Bronchial epithelial cell (primary cell): Measurements from ENCODE around the gene DERL2. TPM values are rescaled to one million over a fixed set of nuclear protein-coding genes. Genes with fewer than 3 reads are reported as not detected.

ENCODE experiments used
- DNase-seq: peaks from one replicate; pipeline ENCODE4 v3.0.0-alpha.2; 2010; ENCODE audit warnings: low read depth
- FAIRE-seq: peaks from 2 replicates; lab custom pipeline; 2011; peaks lifted over from hg19 to GRCh38; lab: Jason Lieb, UNC
- H3K27me3 ChIP-seq: 2 replicates; pipeline ENCODE4 v1.5.1; 2011; ENCODE audit warnings: low read length; ENCODE audit not compliant: control insufficient read depth, insufficient read depth
- H3K36me3 ChIP-seq: 2 replicates; pipeline ENCODE4 v1.5.1; 2011; ENCODE audit warnings: low read length; ENCODE audit not compliant: control insufficient read depth, insufficient read depth
- H3K4me3 ChIP-seq: 2 replicates; pipeline ENCODE4 v1.5.1; 2011; ENCODE audit warnings: mild to moderate bottlenecking, low read depth, low read length, control low read depth
- total RNA-seq: library from RNA; depleted of rRNA; stranded (reverse); fragments of >200 nt; gene quantifications from 2 replicates; pipeline ENCODE4 v1.2.1, GENCODE V29; 2014
- TF ChIP-seq, protein P1 (sequence below): IDR thresholded peaks from 2 replicates; pipeline ENCODE4 v1.5.1; 2011; ENCODE audit warnings: mild to moderate bottlenecking, moderate library complexity, low read length, control low read depth, inconsistent platforms; ENCODE audit not compliant: insufficient read depth, severe bottlenecking

The DERL2 gene
- total RNA-seq, 1 donor from 2014 or later = 35.0 TPM

DNA sequence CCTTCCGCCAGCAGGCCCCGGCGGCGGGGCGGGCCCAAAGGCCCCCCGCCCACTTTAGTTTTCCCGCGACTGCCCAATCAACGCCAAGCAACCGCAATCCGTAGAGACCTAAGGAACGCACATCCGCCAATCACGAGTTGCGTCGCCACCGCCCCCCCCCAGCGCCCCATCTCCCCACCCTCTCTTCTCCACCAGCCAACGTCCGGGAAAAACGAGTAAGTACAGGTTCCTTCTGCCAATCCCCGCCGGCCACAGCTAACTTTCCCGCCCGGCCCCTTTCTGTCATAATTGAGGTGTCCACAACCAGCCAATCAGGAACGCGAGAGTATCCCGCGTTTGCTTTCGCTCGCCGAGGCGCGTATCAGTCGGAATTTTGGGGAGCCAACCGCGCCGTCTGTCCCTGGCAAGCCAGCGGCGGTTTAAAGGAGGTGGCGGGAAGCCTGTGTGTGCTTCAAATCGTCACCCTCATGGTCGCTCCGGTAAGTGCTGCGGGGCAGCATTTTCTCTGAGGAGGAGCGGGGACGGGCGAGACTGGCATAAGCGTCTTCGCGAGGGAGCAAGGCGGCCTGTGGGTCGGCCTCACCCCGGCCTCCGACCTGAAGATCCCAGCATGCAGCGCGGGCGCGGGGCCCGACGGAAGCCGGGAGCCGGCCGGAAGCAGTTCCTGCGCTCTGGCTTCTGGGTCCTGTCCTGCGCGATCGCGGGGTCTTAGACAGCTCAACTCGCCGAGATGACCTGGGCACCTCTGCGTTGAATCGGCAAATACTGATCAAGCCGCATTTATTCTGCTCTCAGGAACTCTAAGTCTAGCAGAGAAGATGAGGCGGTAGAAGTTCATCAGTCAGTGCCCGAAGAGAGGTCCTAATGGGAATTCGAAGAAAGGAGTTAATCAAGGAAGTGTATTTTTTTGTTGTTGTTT lies 487 bp upstream of the DERL2 start, which contains the start of gene MIS12:
Gene MIS12 (plus strand): TSS at position 361 of the 919 bp plus-strand sequence. CDS start 2,297 bp downstream, outside the sequence.
- DNase-seq (peak; percentile 93), FAIRE-seq (no peak)
- Histone ChIP-seq H3K4me3 (peak within 1 kb of the TSS; percentile 88), H3K27me3 (no peaks in the 10 kb centered on the region), H3K36me3 (peaks cover 5% of the 10 kb centered on the region)
- TF ChIP-seq, protein P1, sequence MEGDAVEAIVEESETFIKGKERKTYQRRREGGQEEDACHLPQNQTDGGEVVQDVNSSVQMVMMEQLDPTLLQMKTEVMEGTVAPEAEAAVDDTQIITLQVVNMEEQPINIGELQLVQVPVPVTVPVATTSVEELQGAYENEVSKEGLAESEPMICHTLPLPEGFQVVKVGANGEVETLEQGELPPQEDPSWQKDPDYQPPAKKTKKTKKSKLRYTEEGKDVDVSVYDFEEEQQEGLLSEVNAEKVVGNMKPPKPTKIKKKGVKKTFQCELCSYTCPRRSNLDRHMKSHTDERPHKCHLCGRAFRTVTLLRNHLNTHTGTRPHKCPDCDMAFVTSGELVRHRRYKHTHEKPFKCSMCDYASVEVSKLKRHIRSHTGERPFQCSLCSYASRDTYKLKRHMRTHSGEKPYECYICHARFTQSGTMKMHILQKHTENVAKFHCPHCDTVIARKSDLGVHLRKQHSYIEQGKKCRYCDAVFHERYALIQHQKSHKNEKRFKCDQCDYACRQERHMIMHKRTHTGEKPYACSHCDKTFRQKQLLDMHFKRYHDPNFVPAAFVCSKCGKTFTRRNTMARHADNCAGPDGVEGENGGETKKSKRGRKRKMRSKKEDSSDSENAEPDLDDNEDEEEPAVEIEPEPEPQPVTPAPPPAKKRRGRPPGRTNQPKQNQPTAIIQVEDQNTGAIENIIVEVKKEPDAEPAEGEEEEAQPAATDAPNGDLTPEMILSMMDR = no peak

DNA sequence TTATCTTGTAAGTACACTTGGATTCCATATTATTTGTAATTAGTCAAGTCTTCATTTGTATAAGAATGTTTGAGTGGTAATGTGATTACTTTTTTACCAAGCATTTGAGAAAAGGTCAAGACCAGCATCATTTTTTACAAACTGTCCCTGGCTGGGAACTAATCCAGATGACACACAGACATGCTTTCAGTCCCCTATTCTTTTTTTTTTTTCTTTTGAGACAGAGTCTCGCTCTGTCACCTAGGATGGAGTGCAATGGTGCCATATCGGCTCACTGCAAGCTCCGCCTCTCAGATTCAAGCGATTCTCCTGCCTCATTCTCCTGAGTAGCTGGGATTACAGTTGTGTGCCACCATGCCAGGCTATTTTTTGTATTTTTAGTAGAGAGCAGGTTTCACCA lies 4.5 kb downstream of the DERL2 start:
- H3K4me3 ChIP-seq = no peak overlapping the region
- peaks cover 14% of the 10 kb centered on the region for H3K36me3 ChIP-seq
- no peaks in the 10 kb centered on the region for H3K27me3 ChIP-seq
- DNase-seq (no peak), FAIRE-seq (no peak)
- TF ChIP-seq, protein P1 = no peak

DNA sequence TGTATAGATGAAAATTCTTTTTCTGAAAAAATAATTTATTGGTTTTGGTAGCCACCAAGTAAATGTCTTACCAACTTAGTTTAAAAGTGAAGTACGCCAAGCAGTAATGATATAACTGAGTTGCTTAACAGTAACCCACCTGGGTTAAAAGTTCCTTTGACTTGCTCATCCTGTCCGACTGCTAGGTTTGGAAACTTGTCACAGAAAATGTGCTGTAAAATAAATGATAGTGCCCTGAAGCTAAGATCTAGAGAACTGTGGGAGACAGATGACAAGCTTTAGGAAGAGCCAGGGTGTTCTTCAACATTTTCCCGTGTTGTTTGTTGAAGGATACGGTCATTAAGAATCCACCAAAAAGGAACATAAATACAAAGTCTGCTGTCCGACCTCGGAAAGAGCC lies 5.0 kb downstream of the DERL2 start:
- FAIRE-seq = no peak
- TF ChIP-seq, protein P1 = no peak
- peaks cover 14% of the 10 kb centered on the region for H3K36me3 ChIP-seq

DNA sequence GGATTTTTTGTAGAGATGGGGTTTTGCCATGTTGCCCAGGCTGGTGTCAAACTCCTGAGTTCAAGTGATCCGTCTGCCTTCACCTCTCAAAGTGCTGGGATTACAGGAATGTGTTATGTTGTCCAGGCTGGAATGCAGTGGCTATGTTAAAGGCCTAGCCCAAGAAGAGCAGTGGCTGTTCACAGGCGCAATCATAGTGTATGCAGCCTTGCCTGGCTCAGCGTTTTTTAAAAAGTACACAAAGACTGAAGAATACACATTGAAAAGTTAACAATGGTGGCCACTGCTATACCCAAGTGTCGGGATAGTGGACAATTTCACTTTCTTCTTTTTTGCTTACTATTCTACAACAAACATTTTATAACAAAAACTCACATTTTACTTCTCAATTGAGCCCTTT lies 7.0 kb downstream of the DERL2 start:
- peaks cover 19% of the 10 kb centered on the region for H3K36me3 ChIP-seq
- H3K27me3 ChIP-seq = no peaks in the 10 kb centered on the region
- no peak for FAIRE-seq
- TF ChIP-seq, protein P1 = no peak
- H3K4me3 ChIP-seq = no peak overlapping the region
- no peak for DNase-seq

More for the DNA sequence above, 5.0 kb downstream of the DERL2 start:
- DNase-seq = no peak
- H3K4me3 ChIP-seq = no peak overlapping the region
- no peaks in the 10 kb centered on the region for H3K27me3 ChIP-seq

DNA sequence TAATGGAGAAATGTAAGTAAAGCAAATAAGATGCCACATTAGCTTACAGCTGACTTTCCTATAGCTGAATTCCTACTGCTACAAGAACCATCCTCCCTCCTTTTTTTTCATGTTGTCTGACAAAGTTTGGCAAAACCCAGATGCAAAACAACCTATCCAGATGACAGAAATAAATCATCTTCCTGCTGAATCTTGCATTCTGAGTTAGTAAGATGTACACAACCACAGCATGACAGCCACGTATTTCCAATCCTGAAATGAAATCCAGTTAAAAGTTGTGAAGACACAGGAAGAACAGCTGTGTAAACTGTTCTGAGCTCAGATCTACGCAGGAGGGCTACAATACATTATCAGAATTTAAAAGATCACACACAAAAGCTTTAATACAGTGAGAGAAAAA lies 12.1 kb downstream of the DERL2 start:
- H3K36me3 ChIP-seq = peaks cover 10% of the 10 kb centered on the region

More for the DNA sequence above, 12.1 kb downstream of the DERL2 start:
- DNase-seq = no peak
- Histone ChIP-seq H3K4me3 (no peak overlapping the region), H3K27me3 (no peaks in the 10 kb centered on the region)
- TF ChIP-seq, protein P1 = no peak
- FAIRE-seq = no peak
